Prostate gland (tissue), 2 donors: ENCODE data around the gene KRTAP10-10.
"Not testable (repeated sequence)": the region's sequence is repeated elsewhere in the genome, so short reads cannot be mapped to it uniquely, and the experiment has no call there.

Source experiments
- POLR2A ChIP-seq: fragments of 450-650 bp; IDR thresholded peaks from one replicate; pipeline ENCODE4 v1.6.1; 2016; ENCODE audit warnings: antibody characterized with exemption, mild to moderate bottlenecking
- POLR2AphosphoS5 ChIP-seq: sonication (generic); formaldehyde crosslinking; IDR thresholded peaks from one replicate; pipeline ENCODE4 v1.6.1; 2017; ENCODE audit warnings: antibody characterized with exemption
- TF ChIP-seq, protein P1 (sequence below), 4 experiments: fragments of 200-600 bp in 2 of 4; fragments of 450-650 bp in 2 of 4; sonication (generic) in 2 of 4; IDR thresholded peaks; 1 replicate in 3 of 4; 2 replicates in 1 of 4; pipeline ENCODE4 v1.5.1; 2016 to 2019; ENCODE audit warnings: antibody characterized with exemption in 4 of 4, mild to moderate bottlenecking in 2 of 4, moderate library complexity in 2 of 4

GRCh38 chr21:44590897-44591800, 46.0 kb upstream of the KRTAP10-10 start:
- TF ChIP-seq, protein P1, sequence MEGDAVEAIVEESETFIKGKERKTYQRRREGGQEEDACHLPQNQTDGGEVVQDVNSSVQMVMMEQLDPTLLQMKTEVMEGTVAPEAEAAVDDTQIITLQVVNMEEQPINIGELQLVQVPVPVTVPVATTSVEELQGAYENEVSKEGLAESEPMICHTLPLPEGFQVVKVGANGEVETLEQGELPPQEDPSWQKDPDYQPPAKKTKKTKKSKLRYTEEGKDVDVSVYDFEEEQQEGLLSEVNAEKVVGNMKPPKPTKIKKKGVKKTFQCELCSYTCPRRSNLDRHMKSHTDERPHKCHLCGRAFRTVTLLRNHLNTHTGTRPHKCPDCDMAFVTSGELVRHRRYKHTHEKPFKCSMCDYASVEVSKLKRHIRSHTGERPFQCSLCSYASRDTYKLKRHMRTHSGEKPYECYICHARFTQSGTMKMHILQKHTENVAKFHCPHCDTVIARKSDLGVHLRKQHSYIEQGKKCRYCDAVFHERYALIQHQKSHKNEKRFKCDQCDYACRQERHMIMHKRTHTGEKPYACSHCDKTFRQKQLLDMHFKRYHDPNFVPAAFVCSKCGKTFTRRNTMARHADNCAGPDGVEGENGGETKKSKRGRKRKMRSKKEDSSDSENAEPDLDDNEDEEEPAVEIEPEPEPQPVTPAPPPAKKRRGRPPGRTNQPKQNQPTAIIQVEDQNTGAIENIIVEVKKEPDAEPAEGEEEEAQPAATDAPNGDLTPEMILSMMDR (IDR thresholded peaks at IDR 0.05) = not testable (repeated sequence)
- not testable (repeated sequence) for TF ChIP-seq POLR2A, POLR2AphosphoS5
